Ishikawa (cell line): ENCODE results near the gene HNRNPA1.

Experiments
- CEBPB ChIP-seq: IDR thresholded peaks from 2 replicates; pipeline ENCODE4 v1.6.1; 2012
- CREB1 ChIP-seq: IDR thresholded peaks from 2 replicates; pipeline ENCODE4 v1.6.1; 2012; ENCODE audit warnings: low read depth
- EGR1 ChIP-seq: IDR thresholded peaks from 2 replicates; pipeline ENCODE4 v1.6.1; 2012
- EP300 ChIP-seq: IDR thresholded peaks from 2 replicates; pipeline ENCODE4 v1.6.1; 2012; ENCODE audit warnings: borderline replicate concordance
- FOXM1 ChIP-seq: IDR thresholded peaks from 2 replicates; pipeline ENCODE4 v1.6.1; 2012; ENCODE audit warnings: low read depth, borderline replicate concordance
- RAD21 ChIP-seq: IDR thresholded peaks from 2 replicates; pipeline ENCODE4 v1.6.1; 2012; ENCODE audit warnings: low read depth
- REST ChIP-seq: IDR thresholded peaks from 2 replicates; pipeline ENCODE4 v1.6.1; 2012; ENCODE audit warnings: low read depth, mild to moderate bottlenecking
- TAF1 ChIP-seq: IDR thresholded peaks from 2 replicates; pipeline ENCODE4 v1.6.1; 2012; ENCODE audit warnings: low read depth, mild to moderate bottlenecking
- TCF12 ChIP-seq: IDR thresholded peaks from 2 replicates; pipeline ENCODE4 v1.6.1; 2012; ENCODE audit warnings: low read depth
- TEAD4 ChIP-seq: IDR thresholded peaks from 2 replicates; pipeline ENCODE4 v1.6.1; 2012
- YY1 ChIP-seq: IDR thresholded peaks from 2 replicates; pipeline ENCODE4 v1.6.1; 2012; ENCODE audit warnings: low read depth
- ZBTB7A ChIP-seq: IDR thresholded peaks from 2 replicates; pipeline ENCODE4 v1.6.1; 2012; ENCODE audit warnings: low read depth
- TF ChIP-seq, protein P1 (sequence below): IDR thresholded peaks from 2 replicates; pipeline ENCODE4 v1.6.1; 2012

GRCh38 chr12:54292931-54293241 is 12.4 kb downstream of the HNRNPA1 start:
- TF ChIP-seq YY1 = no peak
- TF ChIP-seq RAD21 = no peak
- TF ChIP-seq TCF12 = no peak
- TF ChIP-seq CREB1 = no peak
- TF ChIP-seq EP300 = no peak
- TF ChIP-seq TAF1 = no peak
- TF ChIP-seq CEBPB = no peak
- TF ChIP-seq FOXM1 = no peak
- TF ChIP-seq REST = no peak
- TF ChIP-seq, protein P1, sequence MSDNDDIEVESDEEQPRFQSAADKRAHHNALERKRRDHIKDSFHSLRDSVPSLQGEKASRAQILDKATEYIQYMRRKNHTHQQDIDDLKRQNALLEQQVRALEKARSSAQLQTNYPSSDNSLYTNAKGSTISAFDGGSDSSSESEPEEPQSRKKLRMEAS = no peak
- no peak for TF ChIP-seq ZBTB7A
- TF ChIP-seq TEAD4 = no peak
- no peak for TF ChIP-seq EGR1
